Measurements from ENCODE around the gene TRMT10C. TPM values are rescaled to one million over a fixed set of nuclear protein-coding genes. Genes with fewer than 3 reads are reported as not detected.
"Not testable (repeated sequence)": the region's sequence is repeated elsewhere in the genome, so short reads cannot be mapped to it uniquely, and the experiment has no call there.

Gene TRMT10C
- polyA plus RNA-seq, 3 donors: 27.7 to 34.6 (median 33.7) TPM

DNA sequence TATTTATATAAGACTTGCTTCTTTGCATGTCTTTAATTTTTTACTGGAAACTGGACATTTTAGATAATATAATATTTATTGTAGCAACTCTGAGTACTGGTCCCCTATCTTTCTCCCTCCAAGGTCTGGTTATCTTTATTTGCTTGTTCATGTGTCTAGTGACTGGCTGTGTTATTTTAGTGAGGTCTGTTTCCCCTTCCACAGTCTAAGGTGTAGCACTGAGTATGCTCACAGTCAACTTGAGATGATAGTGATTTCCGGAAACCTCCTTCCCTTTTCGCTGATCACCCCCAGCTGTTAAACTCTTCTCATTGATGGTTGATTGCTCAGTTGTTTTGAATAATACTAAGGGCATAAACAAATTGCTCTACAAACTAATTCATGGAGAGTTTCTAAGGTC, 49.4 kb downstream of the TRMT10C start:
- DNase-seq: no peak

DNA sequence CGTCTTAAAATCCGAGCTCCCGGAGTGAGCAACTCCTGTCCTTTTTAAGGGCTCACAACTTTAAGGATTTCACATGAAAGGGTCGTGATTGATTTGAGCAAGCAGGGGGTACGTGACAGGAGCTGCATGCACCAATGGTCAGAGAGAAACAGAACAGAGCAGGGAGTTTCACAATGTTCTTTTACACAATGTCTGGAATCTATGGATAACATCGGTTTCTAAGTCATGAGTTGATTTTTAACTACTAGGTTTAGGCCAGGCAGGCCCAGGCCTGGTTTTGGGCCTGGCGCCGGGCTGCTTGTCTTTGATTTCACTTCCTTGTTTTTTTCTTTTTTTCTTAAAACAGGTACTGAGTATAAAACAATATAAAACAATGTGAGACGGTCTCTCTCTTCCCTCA, 51.3 kb downstream of the TRMT10C start:
- DNase-seq: not testable (repeated sequence)

DNA sequence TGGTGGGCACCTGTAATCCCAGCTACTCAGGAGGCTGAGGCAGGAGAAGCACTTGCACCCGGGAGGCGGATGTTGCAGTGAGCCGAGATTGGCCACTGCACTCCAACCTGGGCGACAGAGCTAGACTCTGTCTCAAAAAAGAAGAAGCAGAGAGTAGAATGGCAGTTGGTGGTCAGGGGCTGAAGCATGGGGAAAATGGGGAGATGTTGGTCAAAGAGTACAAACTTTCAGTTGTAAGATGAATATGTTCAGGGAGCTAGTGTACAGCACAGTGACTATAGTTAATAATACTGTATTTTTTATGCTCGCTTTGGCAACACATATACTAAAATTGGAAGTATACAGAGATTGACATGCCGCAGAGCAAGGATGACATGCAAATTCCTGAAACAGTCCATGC, 53.9 kb downstream of the TRMT10C start:
- no peak for DNase-seq

Other genes starting within 250 kb of the TRMT10C start
- under 1 TPM; 0.37 to 0.66 (median 0.61) TPM for gene IMPG2, start 241.3 kb upstream of the TRMT10C start, polyA plus RNA-seq (ENCODE audit: insufficient read length in 3 of 3)
- gene SENP7, start 48.7 kb upstream of the TRMT10C start, polyA plus RNA-seq (ENCODE audit: insufficient read length in 3 of 3): 10 to 100 TPM; 57.3 to 78.3 (median 75.4) TPM
- gene PCNP, start 12.3 kb downstream of the TRMT10C start, polyA plus RNA-seq (ENCODE audit: insufficient read length in 3 of 3): 100 to 1,000 TPM; 183 to 205 (median 188) TPM
- 10 to 100 TPM; 19.3 to 23.9 (median 22.6) TPM for gene ZBTB11, start 115.3 kb downstream of the TRMT10C start, polyA plus RNA-seq (ENCODE audit: insufficient read length in 3 of 3)
- gene RPL24, start 124.8 kb downstream of the TRMT10C start, polyA plus RNA-seq (ENCODE audit: insufficient read length in 3 of 3): 1,000 to 10,000 TPM; 1,471 to 1,682 (median 1,545) TPM
- gene CEP97, start 162.7 kb downstream of the TRMT10C start, polyA plus RNA-seq (ENCODE audit: insufficient read length in 3 of 3): 10 to 100 TPM; 11.8 to 19.9 (median 15.1) TPM
- gene NXPE3, start 217.3 kb downstream of the TRMT10C start, polyA plus RNA-seq (ENCODE audit: insufficient read length in 3 of 3): 1 to 10 TPM; 6.4 to 7.5 (median 7.1) TPM